ENCODE results near the gene NR1I3. TPM values are rescaled to one million over a fixed set of nuclear protein-coding genes. Genes with fewer than 3 reads are reported as not detected.

Gene NR1I3
- total and polyA plus RNA-seq, 3 donors from 2014 or later, result 0.31 to 0.68 (median 0.57) TPM

DNA sequence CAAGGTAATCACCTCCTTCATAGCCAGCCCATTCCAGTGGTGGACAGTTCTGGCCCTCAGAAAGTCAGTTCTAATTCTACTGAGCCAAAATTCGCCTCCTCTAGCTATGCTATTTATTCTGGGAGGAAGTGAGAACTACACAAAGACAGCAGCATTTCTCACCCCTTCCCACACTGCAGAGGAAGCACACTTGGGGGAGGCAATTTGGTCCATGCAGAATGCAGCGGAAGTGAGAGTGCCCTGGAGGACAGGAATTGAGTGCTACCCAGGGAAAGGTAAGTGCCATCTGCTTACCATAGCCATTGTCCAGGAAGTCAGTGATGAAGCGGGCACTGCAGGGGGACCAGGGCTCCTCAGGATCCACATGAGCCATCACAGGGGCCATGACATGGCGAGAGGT is 42.8 kb downstream of the NR1I3 start:
- Histone ChIP-seq H3K4me3 (no peak overlapping the region), H3K27ac (no peak overlapping the region), H3K4me1 (peaks cover 41% of the 10 kb centered on the region)

DNA sequence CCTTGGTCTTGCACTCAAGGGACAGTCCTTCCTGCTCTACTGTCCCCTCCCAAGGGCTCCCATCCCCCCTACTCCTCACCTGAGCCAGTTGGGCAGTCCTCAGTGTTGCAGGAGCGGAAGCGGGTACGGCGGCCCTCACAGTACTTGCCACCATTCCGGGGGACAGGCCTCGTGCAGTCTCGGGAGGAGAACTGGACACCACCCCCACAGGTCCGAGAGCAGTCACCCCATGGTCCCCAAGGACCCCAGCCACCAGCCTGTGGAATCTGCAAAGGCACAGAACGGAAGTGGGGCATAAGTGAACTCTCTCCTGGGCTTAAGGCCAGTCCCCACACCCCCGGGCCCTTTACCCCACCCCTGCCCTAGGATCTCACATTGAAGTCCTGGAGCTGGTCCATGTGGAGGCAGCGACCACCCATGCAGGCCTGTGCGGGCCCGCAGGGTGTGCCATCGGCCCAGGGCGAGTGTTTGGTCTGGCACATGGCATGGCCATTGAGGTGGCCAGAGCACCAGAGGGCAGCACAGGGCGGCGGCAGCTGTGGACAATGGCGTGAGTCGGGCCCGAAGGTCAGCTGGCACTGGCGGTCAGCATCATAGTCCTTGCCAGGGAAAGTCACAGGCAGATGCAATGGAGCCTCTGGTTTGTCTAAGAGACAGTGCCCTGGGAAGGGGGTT is 44.3 kb downstream of the NR1I3 start:
- no peaks in the 10 kb centered on the region for H3K36me3 ChIP-seq (ENCODE audit: low read depth, missing control alignments)
- DNase-seq, result peak; percentile 75
- no peak overlapping the region for H3K4me3 ChIP-seq
- WGBS, 2 donors, result 41 to 73% methylated on average over 7 to 21 of the region's 21 CpGs
- no peak for TF ChIP-seq POLR2A (IDR thresholded peaks at IDR 0.05)
- TF ChIP-seq, protein P1, sequence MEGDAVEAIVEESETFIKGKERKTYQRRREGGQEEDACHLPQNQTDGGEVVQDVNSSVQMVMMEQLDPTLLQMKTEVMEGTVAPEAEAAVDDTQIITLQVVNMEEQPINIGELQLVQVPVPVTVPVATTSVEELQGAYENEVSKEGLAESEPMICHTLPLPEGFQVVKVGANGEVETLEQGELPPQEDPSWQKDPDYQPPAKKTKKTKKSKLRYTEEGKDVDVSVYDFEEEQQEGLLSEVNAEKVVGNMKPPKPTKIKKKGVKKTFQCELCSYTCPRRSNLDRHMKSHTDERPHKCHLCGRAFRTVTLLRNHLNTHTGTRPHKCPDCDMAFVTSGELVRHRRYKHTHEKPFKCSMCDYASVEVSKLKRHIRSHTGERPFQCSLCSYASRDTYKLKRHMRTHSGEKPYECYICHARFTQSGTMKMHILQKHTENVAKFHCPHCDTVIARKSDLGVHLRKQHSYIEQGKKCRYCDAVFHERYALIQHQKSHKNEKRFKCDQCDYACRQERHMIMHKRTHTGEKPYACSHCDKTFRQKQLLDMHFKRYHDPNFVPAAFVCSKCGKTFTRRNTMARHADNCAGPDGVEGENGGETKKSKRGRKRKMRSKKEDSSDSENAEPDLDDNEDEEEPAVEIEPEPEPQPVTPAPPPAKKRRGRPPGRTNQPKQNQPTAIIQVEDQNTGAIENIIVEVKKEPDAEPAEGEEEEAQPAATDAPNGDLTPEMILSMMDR (IDR thresholded peaks at IDR 0.05), result peak in 1 of 3 experiments; percentile 22
- intact Hi-C loops (cut with DNase I; ENCODE audit: low total_unique reads), result no loop called here
- no peaks in the 10 kb centered on the region for H3K9me3 ChIP-seq
- H3K4me1 ChIP-seq, result peaks cover 27% of the 10 kb centered on the region
- no peaks in the 10 kb centered on the region for H3K27me3 ChIP-seq
- no peak overlapping the region for H3K27ac ChIP-seq

More for the DNA sequence above, 42.8 kb downstream of the NR1I3 start:
- intact Hi-C loops (cut with DNase I; ENCODE audit: low total_unique reads), result no loop called here
- no peaks in the 10 kb centered on the region for H3K36me3 ChIP-seq (ENCODE audit: low read depth, missing control alignments)
- no peak for DNase-seq
- TF ChIP-seq, protein P1 (IDR thresholded peaks at IDR 0.05), result no peak
- no peak for TF ChIP-seq POLR2A (IDR thresholded peaks at IDR 0.05)
- H3K9me3 ChIP-seq, result no peaks in the 10 kb centered on the region
- WGBS, 2 donors, result 88 to 90% methylated on average over 4 of the region's 4 CpGs
- no peaks in the 10 kb centered on the region for H3K27me3 ChIP-seq

DNA sequence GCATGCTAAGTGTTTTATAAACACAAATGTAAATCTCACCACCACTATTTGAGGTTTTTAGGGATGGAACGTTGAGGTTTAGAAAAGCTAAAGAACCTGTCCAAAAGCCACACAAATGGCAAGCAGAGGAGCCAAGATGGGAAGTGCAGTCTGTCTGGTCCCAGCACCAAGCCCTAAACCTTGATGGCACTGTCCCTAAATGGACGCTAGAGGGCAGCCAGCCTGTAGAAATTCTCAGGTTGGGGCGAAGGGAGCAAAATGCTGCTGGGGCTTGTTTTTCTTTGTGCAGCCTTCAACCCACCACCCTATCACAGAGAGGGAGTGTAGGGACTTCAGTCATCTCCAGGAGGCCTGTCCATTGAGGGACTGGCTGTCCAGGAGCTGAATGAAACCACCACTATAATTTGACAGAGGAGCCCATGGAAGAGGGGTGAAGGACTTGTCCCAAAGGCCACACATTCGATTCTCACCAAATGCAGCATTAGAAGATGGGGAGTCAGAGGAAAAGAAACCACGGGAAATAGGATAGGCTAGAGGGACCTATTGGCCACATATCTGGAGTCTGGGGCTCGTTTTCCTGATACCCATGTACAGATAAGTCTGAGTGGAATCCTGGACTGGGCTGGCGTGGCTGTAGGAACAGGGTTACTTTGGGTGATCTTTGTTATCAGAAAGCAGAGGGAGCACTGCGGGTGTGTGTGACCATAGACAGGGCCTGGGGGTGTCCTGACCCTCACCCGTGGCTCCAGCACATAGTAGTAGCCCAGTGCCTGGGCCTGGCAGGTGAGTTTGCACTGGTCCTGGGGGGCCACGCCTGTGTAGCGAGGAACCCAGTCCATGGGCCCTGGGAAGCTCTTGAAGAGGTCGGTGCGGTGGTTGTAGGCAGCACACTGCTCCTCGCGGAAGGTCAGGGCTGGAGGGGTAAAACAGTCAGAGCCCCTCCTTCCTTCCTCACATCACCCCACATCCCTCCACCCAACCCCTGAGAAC is 45.2 kb downstream of the NR1I3 start:
- no peaks in the 10 kb centered on the region for H3K9me3 ChIP-seq
- 58 to 59% methylated on average over 15 of the region's 15 CpGs for WGBS, 2 donors
- no peaks in the 10 kb centered on the region for H3K27me3 ChIP-seq
- no peaks in the 10 kb centered on the region for H3K36me3 ChIP-seq (ENCODE audit: low read depth, missing control alignments)
- H3K4me1 ChIP-seq, result peaks cover 18% of the 10 kb centered on the region
- H3K27ac ChIP-seq, result no peak overlapping the region
- DNase-seq, result peak; percentile 77
- H3K4me3 ChIP-seq, result no peak overlapping the region
- intact Hi-C loops (cut with DNase I; ENCODE audit: low total_unique reads), result no loop called here
- no peak for TF ChIP-seq POLR2A (IDR thresholded peaks at IDR 0.05)
- TF ChIP-seq, protein P1 (IDR thresholded peaks at IDR 0.05), result peak; percentile 70 to 76 (median 70)

DNA sequence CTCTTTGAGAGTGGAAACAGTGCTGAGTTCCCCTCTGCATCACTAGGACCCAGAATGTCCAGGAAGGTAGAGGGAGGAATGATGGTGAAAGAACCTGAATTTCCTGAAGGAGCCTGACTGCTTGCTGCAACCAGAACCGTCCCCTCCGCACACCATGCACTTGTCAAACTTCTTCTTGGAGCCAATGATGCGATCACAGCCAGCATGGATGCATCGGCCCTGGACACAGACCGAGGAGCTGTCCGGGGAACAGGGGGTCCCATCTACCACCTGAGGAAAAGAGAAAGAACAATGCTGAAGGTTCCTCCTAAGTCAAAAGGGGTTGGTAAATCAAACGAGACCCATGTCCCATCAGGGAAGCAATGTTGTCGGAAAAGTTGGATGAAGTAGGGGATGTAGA is 46.0 kb downstream of the NR1I3 start:
- no peak for TF ChIP-seq POLR2A (IDR thresholded peaks at IDR 0.05)
- TF ChIP-seq, protein P1 (IDR thresholded peaks at IDR 0.05), result no peak
- Histone ChIP-seq H3K27ac (no peak overlapping the region), H3K36me3 (ENCODE audit: low read depth, missing control alignments) (no peaks in the 10 kb centered on the region), H3K4me1 (peaks cover 10% of the 10 kb centered on the region), H3K4me3 (no peak overlapping the region), H3K9me3 (no peaks in the 10 kb centered on the region), H3K27me3 (no peaks in the 10 kb centered on the region)
- intact Hi-C loops (cut with DNase I; ENCODE audit: low total_unique reads), result no loop called here
- no peak for DNase-seq
- WGBS, 2 donors, result 81 to 84% methylated on average over 8 of the region's 8 CpGs
